Caki2 (cell line): Measurements from ENCODE around the gene ZCCHC3. TPM values are rescaled to one million over a fixed set of nuclear protein-coding genes. Genes with fewer than 3 reads are reported as not detected.
"Not testable (repeated sequence)": the region's sequence is repeated elsewhere in the genome, so short reads cannot be mapped to it uniquely, and the experiment has no call there.

Experiments
- DNase-seq: peaks from one replicate; pipeline ENCODE4 v3.0.0-alpha.2; 2015; ENCODE audit warnings: low read depth
- in situ Hi-C: cut with HindIII; loops from 2 replicates; pipeline ENCODE4 v1.10.0; 2016; ENCODE audit warnings: low sequenced_read_pairs, low pct_unique_long_range_greater_than_20kb, mixed read lengths
- total RNA-seq: library from RNA; depleted of rRNA; stranded (reverse); fragments of >200 nt; shearing (Covaris generic); gene quantifications from 2 replicates; pipeline ENCODE4 v1.2.3, GENCODE V29; 2014; ENCODE audit warnings: low replicate concordance; rRNA removed

The ZCCHC3 gene
- total RNA-seq, 1 experiment from 2014 or later = 27.1 TPM

DNA sequence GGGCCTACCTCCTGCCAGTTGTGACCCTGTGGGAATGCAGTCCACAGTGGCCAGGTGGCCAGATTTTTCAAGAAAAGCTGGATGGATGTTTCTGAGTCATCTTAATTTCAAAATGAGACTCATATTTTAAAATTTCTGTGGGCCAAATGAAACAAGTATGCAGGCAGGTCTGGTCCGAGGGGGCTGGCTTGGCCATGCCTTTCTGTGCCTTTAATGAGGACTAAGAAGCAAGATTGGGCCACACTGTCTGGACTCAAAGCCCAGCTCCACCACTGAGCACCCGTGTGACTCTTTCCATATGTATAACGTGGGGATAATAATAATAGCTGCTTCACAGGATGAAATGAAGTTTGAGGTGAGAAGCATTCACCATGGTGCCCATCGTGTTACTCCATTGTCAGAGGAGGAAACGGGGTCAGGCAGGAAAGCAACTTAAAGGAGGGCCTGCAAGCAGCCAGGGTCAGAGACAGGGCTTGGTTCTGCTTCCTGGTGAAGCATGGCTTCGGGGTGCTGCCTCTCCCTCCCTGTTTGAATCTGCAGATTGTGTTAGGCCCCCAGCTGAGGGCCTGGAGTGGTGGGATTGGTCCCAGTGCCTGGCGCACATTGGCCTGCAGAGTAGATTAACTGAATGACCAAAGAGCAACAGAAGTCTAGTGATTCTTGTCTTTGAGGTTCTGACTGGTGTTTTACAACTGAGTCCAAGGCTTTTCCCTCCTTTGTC lies 31.8 kb downstream of the ZCCHC3 start:
- no peak for DNase-seq
- in situ Hi-C loops = no loop called here

DNA sequence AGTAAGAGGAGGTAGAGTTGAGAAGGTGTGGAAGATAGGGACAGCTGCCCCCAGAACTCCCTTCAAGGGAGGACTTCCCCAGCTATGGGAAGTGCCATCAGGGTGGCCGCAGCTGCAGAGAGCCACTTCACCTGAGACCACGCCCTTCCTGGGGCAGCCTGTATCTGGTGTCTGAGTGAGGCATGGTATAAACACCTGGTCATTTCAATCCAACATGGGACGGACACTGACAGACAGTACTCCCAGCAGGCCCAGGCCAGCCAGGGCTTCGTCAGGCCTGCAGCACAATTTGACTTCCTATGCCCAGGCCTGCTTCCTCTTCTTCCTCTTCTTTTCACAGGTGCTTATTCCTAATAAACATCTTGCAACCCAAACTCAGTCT lies 32.5 kb downstream of the ZCCHC3 start:
- in situ Hi-C loops = no loop called here
- no peak for DNase-seq

- peak; percentile 70 for DNase-seq
- in situ Hi-C loops = no loop called here
Observed at GRCh38 chr20:330233-331149, 33.1 kb downstream of the ZCCHC3 start.

GRCh38 chr20:334578-334977 lies 37.2 kb downstream of the ZCCHC3 start:
- DNase-seq = no peak
- in situ Hi-C loops = no loop called here

- DNase-seq, in situ Hi-C loops: not testable (repeated sequence)
Observed at GRCh38 chr20:336040-336439, 38.7 kb downstream of the ZCCHC3 start.

DNA sequence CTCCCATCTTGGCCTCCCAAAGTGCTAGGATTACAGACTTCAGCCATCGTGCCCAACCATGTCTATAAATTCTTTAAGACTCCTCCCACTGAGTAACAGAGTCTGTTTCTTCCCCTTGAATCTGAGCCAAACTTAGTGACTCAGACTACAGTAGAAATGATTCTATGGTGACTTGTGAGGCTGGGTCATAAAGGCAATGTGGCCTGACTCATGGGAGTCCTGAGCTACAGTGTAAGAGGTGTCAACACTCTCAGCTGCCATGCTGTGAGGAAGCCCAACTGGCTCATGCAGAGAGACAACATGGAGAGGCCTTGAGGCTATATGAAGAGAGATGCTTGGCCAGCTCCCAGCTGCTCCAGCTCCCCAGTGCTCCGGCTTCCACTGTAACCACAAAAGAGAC lies 44.3 kb downstream of the ZCCHC3 start:
- DNase-seq = peak; percentile 94
- in situ Hi-C loops = no loop called here

- DNase-seq = no peak
- in situ Hi-C loops = no loop called here
Observed at GRCh38 chr20:343107-343506, 45.7 kb downstream of the ZCCHC3 start.

DNA sequence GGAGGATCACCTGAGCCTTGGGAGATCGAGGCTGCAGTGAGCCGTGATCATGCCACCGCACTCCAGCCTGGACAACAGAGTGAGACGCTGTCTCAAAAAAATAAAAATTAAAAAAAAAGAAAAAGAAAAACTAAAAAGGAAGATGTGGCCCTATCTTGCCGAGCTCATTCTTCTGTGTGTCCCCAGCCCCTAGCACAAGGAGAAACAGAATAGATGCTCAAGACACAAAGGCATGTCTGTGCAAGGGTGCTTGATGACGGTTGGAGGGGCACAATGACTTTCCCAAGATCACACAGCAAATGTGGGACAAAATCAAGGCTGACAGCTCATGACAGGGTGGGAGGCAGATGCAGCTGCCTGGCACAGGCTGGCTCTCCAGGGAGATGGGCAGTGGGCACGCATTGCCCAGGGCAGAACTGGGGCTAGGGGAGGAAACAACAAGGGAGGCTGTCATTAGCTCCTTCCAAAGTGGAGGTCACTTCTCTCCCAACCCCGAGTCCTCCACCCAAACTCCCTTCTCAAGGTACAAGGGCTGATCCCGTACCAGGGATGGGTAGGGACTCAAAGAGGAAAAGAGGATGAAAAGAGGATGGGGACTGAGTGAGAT lies 48.8 kb downstream of the ZCCHC3 start:
- DNase-seq = no peak
- in situ Hi-C loops = no loop called here

DNA sequence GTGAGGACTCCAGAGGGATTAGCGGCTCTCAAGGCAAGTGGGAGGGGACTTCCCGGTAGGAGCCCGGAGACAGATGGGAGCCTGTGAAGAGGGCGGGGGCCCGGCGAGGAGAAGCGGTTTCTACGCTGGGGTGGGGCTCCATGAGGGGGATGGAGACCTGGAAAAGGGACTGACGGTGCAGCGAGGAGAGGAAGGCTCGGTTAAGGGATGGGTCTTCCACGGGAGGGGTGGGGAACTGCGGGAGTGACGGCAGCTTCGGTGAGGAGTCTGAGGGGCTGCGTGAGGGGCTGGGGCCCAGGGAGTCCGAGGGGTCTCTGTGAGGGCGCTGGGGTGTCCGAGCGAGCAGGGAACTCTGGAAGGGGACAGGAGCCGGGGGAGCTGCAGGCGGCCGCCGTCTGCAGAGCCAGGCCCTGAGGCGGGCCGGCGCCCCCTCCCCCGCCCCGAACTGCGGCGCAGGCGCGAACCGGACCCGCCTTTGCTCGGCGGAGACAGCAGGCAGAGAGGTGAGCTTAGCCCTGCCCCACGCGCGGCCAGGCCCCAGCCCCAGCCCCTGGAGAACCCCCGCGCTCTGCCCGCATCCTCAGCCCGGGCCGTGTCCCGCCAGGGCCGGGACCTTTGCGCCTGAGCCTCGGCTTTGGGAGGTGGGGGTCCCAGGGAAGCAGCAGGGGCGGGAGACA lies 49.4 kb downstream of the ZCCHC3 start, which contains the start of gene NRSN2:
Gene NRSN2, plus strand, starts transcription at position 472 of the 677 bp plus-strand sequence. CDS start 2,533 bp downstream, outside the sequence.
- DNase-seq = no peak
- in situ Hi-C loops = no loop called here

DNA sequence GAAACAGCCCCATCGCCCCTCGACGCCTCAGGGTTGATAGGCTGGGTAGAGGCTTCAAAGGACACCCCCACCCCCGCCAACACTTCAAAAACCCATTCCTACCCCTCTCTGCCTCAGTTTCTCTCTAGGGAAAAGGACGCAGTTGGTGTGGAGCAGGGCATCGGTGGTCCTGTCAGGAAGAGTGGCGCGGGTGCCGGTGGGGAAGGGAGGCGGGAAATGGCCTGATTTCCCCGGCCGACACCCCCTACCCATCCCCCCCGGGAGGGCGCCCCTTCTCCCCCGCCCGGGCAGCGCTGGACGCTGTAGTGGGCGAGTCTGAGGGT lies 49.9 kb downstream of the ZCCHC3 start:
- DNase-seq = no peak
- in situ Hi-C loops = no loop called here

DNA sequence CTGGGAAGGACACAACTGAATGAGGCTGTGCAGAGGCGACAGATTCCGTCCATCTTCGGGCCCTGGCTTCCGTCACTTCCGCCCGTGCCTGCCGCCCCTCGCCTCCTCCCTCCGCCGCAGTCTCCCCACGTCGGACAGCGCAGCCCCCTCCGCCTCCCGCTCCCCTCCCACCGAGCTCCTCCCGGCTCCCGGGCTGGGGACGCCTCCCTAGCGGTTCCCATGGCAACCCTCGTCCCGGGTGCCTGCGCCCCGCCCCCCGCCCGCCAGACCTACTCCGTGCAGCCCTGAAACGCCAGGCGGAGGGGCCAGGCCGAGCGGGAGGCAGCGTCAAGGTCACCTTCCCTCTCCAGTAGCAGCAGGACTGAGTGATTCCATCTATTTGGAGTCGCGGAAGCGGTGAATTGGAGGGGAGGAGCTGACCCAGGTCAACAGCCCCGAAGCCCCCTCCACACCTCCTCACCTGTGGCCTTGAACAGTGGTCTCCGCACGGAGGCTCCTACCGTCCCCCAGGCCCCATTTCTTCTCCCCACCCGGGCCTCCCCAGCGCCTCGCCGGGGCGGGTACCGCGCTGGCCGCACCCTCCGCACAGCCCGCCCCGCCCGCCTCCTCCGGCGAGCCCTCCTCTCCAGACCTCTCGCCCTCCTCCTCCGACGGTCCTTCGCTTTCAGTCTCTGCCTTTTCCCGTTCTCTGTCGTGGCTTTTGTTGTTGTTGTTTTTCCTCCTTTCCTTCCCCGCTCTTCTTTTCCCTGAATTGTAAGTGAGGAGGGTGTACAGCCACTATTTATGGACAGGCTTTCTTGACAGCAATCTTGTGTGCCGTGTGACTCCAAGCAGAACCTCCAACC lies 50.5 kb downstream of the ZCCHC3 start:
- DNase-seq = peak; percentile 95
- in situ Hi-C loops = no loop called here

- in situ Hi-C loops = no loop called here
Observed at GRCh38 chr20:348972-349841, 51.8 kb downstream of the ZCCHC3 start.

More at GRCh38 chr20:348972-349841, 51.8 kb downstream of the ZCCHC3 start:
- no peak for DNase-seq

Other genes with a start within 250 kb of the ZCCHC3 start
- gene DEFB125, start 209.9 kb upstream of the ZCCHC3 start, total RNA-seq = not detected in 2 replicates
- gene DEFB126, start 155.0 kb upstream of the ZCCHC3 start, total RNA-seq = not detected in 2 replicates
- gene DEFB127, start 140.1 kb upstream of the ZCCHC3 start, total RNA-seq = not detected in 2 replicates
- gene DEFB128, start 107.9 kb upstream of the ZCCHC3 start, total RNA-seq = not detected in 2 replicates
- not detected in 2 replicates for gene DEFB129, start 70.3 kb upstream of the ZCCHC3 start, total RNA-seq
- not detected in 2 replicates for gene DEFB132, start 39.8 kb upstream of the ZCCHC3 start, total RNA-seq
- gene C20orf96, start 6.8 kb upstream of the ZCCHC3 start, total RNA-seq = 2.8 and 3.3 TPM in 2 replicates
- gene SOX12, start 28.0 kb downstream of the ZCCHC3 start, total RNA-seq = 4.2 and 9.4 TPM in 2 replicates
- 0.74 and 5.3 TPM in 2 replicates for gene NRSN2, start 49.5 kb downstream of the ZCCHC3 start, total RNA-seq
- gene TRIB3, start 83.2 kb downstream of the ZCCHC3 start, total RNA-seq = 170 and 190 TPM in 2 replicates
- gene RBCK1, start 110.7 kb downstream of the ZCCHC3 start, total RNA-seq = 245 and 298 TPM in 2 replicates
- 13.8 and 20.0 TPM in 2 replicates for gene TBC1D20, start 165.0 kb downstream of the ZCCHC3 start, total RNA-seq
- 183 and 228 TPM in 2 replicates for gene CSNK2A1, start 246.2 kb downstream of the ZCCHC3 start, total RNA-seq